ENCODE results near the gene PSMB7.

PSMB7 gene

DNA sequence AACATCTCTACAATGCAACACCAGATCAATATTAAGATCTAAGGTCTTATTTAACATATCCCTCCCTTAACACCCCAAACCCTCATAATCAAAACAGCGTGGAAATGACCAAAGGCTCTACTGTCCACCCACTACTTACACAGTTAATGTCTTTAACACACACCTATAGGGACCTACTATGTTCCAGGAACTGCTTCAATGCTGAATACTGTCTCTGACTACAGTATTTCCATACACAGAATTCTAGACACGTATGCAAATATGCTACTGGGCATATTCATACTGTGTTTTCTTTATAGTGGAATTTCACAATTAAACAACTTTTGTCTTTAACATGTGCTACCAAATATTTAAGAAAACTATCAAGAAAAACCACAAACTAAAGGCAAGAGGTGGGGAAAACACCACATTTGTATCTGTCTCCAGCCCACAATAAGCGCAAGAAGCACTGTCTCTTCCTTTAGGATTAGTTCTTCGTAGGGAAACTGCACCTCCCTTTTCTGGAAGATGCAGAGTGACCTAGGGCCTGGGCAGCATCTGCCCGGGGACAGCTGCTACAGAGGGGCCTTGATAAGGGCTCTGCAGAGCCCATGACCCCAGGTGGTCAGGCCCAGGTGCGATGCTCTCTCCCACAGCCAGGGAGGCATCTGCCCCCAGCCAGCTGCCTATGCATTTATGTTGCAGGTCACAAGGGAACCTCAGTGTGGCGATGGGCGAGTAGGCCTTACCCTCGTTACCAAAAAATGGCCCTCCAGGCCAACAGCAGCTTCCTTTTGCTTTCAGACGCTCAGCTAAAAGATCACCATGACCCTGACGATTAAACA, 55.2 kb downstream of the PSMB7 start:
- H3K4me3 ChIP-seq (replicated peaks; ENCODE audit: low read depth, low read length): no peak overlapping the region
- TF ChIP-seq, protein P1, sequence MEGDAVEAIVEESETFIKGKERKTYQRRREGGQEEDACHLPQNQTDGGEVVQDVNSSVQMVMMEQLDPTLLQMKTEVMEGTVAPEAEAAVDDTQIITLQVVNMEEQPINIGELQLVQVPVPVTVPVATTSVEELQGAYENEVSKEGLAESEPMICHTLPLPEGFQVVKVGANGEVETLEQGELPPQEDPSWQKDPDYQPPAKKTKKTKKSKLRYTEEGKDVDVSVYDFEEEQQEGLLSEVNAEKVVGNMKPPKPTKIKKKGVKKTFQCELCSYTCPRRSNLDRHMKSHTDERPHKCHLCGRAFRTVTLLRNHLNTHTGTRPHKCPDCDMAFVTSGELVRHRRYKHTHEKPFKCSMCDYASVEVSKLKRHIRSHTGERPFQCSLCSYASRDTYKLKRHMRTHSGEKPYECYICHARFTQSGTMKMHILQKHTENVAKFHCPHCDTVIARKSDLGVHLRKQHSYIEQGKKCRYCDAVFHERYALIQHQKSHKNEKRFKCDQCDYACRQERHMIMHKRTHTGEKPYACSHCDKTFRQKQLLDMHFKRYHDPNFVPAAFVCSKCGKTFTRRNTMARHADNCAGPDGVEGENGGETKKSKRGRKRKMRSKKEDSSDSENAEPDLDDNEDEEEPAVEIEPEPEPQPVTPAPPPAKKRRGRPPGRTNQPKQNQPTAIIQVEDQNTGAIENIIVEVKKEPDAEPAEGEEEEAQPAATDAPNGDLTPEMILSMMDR (IDR thresholded peaks at IDR 0.05; ENCODE audit: low read depth, low read length, missing control alignments): no peak
- DNase-seq (ENCODE audit: extremely low read depth, low read depth): no peak

GRCh38 chr9:124359426-124359825, 55.8 kb downstream of the PSMB7 start:
- H3K4me3 ChIP-seq (replicated peaks; ENCODE audit: low read depth, low read length): no peak overlapping the region
- no peak for DNase-seq (ENCODE audit: extremely low read depth, low read depth)
- TF ChIP-seq, protein P1 (IDR thresholded peaks at IDR 0.05; ENCODE audit: low read depth, low read length, missing control alignments): no peak

DNA sequence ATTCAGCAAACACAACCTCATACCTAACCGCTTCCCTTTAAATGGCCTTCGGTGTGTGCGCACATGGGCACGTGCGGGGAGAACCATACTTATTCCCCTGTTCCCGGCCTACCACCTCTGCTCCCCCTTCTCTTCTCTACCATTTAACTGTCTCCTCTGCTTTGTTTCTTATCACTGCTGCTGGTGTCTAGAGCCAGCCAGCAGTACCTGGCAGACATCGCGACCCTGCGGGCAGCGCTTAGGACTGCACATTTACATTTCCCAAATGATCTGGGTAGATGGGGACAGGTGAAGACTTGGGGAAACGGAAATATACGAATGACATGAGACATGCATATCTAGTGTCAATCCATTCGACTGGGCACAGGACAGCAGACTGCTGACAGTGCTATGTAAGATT, 56.6 kb downstream of the PSMB7 start:
- DNase-seq (ENCODE audit: extremely low read depth, low read depth): no peak
- TF ChIP-seq, protein P1 (IDR thresholded peaks at IDR 0.05; ENCODE audit: low read depth, low read length, missing control alignments): no peak
- no peak overlapping the region for H3K4me3 ChIP-seq (replicated peaks; ENCODE audit: low read depth, low read length)

DNA sequence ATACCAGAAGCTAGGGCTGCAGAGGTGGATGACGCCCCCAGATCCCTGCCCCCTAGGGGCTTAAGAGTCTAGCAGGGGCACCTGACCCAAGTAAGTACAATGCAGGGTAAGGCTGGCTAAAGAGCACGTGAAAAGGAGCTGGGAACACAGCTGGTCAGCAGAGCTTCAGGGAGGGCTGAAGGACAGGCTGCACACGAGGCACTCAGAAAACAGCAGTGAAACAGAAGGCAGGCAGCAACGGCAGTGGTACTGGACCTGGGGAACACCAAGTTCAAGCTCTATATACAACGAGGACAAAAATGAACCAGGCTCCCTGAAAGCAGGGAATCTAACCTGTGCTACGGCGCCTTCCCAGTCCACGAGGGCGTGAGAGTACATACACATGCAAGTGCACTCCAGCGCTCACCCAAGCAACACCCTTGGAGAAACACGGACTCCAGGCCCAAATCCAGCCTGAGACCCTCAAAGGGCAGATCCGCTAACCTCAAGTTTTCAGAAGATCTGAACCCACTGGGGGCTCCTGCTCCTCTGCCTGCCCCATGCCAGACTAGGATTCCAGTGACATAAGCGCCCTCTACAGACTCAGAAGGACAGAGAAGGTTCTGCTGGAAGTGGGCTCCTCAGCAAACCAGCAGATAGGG, 57.4 kb downstream of the PSMB7 start:
- TF ChIP-seq, protein P1 (IDR thresholded peaks at IDR 0.05; ENCODE audit: low read depth, low read length, missing control alignments): no peak
- DNase-seq (ENCODE audit: extremely low read depth, low read depth): no peak
- no peak overlapping the region for H3K4me3 ChIP-seq (replicated peaks; ENCODE audit: low read depth, low read length)

DNA sequence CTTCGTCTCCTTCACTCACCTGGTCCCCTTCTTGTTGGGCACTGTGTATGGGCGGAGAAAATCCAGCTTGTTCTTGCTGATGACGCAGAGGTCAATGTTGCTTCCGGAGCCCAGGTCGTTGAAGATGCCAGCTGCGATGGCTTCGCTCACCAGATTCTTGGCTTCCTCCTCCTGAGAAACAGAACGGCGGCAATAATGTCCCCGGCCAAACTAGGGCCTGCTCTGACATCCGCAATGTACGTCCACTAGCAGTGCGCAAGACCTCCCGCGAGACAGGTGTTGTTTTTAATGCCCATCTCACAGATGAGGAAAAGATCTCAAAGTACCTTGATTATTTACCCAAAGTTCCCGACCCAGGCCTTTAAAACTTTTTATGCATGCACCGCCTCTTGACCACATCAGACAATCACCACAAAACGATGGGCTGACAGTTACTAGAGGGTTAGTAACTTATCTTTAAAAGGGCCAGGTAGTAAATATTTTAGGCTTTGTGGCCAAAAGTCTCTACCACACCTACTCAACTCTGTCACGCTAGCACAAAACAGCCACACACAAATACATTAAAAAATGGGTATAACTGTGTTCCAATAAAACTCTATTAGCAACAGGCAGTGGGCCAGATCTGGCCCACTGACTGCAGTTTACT, 58.4 kb downstream of the PSMB7 start:
- no peak overlapping the region for H3K4me3 ChIP-seq (replicated peaks; ENCODE audit: low read depth, low read length)
- TF ChIP-seq, protein P1 (IDR thresholded peaks at IDR 0.05; ENCODE audit: low read depth, low read length, missing control alignments): no peak
- DNase-seq (ENCODE audit: extremely low read depth, low read depth): no peak

- TF ChIP-seq, protein P1 (IDR thresholded peaks at IDR 0.05; ENCODE audit: low read depth, low read length, missing control alignments): no peak
- no peak for DNase-seq (ENCODE audit: extremely low read depth, low read depth)
- H3K4me3 ChIP-seq (replicated peaks; ENCODE audit: low read depth, low read length): no peak overlapping the region
Observed at GRCh38 chr9:124355941-124356744, 59.1 kb downstream of the PSMB7 start.
